ENCODE results near the gene CARD9. TPM values are rescaled to one million over a fixed set of nuclear protein-coding genes. Genes with fewer than 3 reads are reported as not detected.

CARD9 gene
- total and polyA plus RNA-seq, 2 of the 8 experiments (the other 6 are each of a cell fraction or from before 2014, with no cell fraction given): 0.15 to 1.1 TPM

DNA sequence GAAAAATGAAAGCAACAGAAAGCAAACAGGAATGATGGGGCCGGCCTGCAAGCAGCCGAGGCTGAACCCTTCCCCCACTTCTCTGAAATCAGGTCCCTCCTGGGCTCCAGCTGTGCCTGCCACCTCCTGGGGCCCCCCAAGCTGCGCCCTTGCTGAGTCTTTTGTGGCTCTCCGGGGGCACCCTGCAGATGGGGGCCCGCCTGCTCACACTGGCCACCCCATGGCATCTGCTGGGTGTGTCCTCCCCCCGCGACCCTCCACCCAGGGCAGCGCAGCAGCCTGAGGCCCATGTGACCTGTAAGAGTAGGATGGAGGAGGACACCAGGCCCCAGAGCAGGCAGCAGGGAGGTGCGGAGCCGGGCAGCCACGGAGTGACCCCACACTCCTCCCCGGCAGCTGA is 40.4 kb downstream of the CARD9 start (continued):
- TF ChIP-seq, protein P1, sequence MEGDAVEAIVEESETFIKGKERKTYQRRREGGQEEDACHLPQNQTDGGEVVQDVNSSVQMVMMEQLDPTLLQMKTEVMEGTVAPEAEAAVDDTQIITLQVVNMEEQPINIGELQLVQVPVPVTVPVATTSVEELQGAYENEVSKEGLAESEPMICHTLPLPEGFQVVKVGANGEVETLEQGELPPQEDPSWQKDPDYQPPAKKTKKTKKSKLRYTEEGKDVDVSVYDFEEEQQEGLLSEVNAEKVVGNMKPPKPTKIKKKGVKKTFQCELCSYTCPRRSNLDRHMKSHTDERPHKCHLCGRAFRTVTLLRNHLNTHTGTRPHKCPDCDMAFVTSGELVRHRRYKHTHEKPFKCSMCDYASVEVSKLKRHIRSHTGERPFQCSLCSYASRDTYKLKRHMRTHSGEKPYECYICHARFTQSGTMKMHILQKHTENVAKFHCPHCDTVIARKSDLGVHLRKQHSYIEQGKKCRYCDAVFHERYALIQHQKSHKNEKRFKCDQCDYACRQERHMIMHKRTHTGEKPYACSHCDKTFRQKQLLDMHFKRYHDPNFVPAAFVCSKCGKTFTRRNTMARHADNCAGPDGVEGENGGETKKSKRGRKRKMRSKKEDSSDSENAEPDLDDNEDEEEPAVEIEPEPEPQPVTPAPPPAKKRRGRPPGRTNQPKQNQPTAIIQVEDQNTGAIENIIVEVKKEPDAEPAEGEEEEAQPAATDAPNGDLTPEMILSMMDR (IDR thresholded peaks at IDR 0.05; ENCODE audit: control extremely low read depth in 1 of 3, insufficient read depth in 1 of 3, low read depth in 1 of 3, low read length in 3 of 3): no peak
- no peak for TF ChIP-seq CHD2 (IDR thresholded peaks at IDR 0.05; ENCODE audit: low read length)
- TF ChIP-seq, protein P2, sequence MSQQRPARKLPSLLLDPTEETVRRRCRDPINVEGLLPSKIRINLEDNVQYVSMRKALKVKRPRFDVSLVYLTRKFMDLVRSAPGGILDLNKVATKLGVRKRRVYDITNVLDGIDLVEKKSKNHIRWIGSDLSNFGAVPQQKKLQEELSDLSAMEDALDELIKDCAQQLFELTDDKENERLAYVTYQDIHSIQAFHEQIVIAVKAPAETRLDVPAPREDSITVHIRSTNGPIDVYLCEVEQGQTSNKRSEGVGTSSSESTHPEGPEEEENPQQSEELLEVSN (IDR thresholded peaks at IDR 0.05): no peak
- TF ChIP-seq, protein P3, sequence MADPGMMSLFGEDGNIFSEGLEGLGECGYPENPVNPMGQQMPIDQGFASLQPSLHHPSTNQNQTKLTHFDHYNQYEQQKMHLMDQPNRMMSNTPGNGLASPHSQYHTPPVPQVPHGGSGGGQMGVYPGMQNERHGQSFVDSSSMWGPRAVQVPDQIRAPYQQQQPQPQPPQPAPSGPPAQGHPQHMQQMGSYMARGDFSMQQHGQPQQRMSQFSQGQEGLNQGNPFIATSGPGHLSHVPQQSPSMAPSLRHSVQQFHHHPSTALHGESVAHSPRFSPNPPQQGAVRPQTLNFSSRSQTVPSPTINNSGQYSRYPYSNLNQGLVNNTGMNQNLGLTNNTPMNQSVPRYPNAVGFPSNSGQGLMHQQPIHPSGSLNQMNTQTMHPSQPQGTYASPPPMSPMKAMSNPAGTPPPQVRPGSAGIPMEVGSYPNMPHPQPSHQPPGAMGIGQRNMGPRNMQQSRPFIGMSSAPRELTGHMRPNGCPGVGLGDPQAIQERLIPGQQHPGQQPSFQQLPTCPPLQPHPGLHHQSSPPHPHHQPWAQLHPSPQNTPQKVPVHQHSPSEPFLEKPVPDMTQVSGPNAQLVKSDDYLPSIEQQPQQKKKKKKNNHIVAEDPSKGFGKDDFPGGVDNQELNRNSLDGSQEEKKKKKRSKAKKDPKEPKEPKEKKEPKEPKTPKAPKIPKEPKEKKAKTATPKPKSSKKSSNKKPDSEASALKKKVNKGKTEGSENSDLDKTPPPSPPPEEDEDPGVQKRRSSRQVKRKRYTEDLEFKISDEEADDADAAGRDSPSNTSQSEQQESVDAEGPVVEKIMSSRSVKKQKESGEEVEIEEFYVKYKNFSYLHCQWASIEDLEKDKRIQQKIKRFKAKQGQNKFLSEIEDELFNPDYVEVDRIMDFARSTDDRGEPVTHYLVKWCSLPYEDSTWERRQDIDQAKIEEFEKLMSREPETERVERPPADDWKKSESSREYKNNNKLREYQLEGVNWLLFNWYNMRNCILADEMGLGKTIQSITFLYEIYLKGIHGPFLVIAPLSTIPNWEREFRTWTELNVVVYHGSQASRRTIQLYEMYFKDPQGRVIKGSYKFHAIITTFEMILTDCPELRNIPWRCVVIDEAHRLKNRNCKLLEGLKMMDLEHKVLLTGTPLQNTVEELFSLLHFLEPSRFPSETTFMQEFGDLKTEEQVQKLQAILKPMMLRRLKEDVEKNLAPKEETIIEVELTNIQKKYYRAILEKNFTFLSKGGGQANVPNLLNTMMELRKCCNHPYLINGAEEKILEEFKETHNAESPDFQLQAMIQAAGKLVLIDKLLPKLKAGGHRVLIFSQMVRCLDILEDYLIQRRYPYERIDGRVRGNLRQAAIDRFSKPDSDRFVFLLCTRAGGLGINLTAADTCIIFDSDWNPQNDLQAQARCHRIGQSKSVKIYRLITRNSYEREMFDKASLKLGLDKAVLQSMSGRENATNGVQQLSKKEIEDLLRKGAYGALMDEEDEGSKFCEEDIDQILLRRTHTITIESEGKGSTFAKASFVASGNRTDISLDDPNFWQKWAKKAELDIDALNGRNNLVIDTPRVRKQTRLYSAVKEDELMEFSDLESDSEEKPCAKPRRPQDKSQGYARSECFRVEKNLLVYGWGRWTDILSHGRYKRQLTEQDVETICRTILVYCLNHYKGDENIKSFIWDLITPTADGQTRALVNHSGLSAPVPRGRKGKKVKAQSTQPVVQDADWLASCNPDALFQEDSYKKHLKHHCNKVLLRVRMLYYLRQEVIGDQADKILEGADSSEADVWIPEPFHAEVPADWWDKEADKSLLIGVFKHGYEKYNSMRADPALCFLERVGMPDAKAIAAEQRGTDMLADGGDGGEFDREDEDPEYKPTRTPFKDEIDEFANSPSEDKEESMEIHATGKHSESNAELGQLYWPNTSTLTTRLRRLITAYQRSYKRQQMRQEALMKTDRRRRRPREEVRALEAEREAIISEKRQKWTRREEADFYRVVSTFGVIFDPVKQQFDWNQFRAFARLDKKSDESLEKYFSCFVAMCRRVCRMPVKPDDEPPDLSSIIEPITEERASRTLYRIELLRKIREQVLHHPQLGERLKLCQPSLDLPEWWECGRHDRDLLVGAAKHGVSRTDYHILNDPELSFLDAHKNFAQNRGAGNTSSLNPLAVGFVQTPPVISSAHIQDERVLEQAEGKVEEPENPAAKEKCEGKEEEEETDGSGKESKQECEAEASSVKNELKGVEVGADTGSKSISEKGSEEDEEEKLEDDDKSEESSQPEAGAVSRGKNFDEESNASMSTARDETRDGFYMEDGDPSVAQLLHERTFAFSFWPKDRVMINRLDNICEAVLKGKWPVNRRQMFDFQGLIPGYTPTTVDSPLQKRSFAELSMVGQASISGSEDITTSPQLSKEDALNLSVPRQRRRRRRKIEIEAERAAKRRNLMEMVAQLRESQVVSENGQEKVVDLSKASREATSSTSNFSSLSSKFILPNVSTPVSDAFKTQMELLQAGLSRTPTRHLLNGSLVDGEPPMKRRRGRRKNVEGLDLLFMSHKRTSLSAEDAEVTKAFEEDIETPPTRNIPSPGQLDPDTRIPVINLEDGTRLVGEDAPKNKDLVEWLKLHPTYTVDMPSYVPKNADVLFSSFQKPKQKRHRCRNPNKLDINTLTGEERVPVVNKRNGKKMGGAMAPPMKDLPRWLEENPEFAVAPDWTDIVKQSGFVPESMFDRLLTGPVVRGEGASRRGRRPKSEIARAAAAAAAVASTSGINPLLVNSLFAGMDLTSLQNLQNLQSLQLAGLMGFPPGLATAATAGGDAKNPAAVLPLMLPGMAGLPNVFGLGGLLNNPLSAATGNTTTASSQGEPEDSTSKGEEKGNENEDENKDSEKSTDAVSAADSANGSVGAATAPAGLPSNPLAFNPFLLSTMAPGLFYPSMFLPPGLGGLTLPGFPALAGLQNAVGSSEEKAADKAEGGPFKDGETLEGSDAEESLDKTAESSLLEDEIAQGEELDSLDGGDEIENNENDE (IDR thresholded peaks at IDR 0.05; ENCODE audit: insufficient replicate concordance, low read length): no peak
- TF ChIP-seq MAFK (IDR thresholded peaks at IDR 0.05; ENCODE audit: low read depth, low read length): no peak
- no peak for TF ChIP-seq RAD21 (IDR thresholded peaks at IDR 0.05 in 1 of 2, conservative IDR thresholded peaks at IDR 0.05 in 1 of 2; ENCODE audit: low read depth in 2 of 2, low read length in 2 of 2)
